Activated naive CD8-positive, alpha-beta T cell treated with anti-CD3 and anti-CD28 coated beads for 36 hours (primary cell): ENCODE data around the gene ATP11A. TPM values are rescaled to one million over a fixed set of nuclear protein-coding genes. Genes with fewer than 3 reads are reported as not detected.
"Not testable (repeated sequence)": the region's sequence is repeated elsewhere in the genome, so short reads cannot be mapped to it uniquely, and the experiment has no call there.

Experiments
- DNase-seq: peaks from one replicate; pipeline ENCODE4 v3.0.0; 2021
- H3K27ac Mint-ChIP-seq: one replicate; pipeline ENCODE4 v1.8.0; 2022; ENCODE audit warnings: mild to moderate bottlenecking, moderate library complexity, mixed read lengths
- H3K27me3 Mint-ChIP-seq: one replicate; pipeline ENCODE4 v1.8.0; 2022; ENCODE audit warnings: mild to moderate bottlenecking, mixed read lengths
- H3K36me3 Mint-ChIP-seq: one replicate; pipeline ENCODE4 v1.8.0; 2021; ENCODE audit warnings: mild to moderate bottlenecking, mixed read lengths
- H3K4me1 Mint-ChIP-seq: one replicate; pipeline ENCODE4 v1.8.0; 2021; ENCODE audit warnings: mixed read lengths
- H3K4me3 Mint-ChIP-seq: one replicate; pipeline ENCODE4 v1.8.0; 2022; ENCODE audit warnings: mild to moderate bottlenecking, moderate library complexity, mixed read lengths
- H3K9me3 Mint-ChIP-seq: one replicate; pipeline ENCODE4 v1.8.0; 2022; ENCODE audit warnings: mixed read lengths
- total RNA-seq, 2 experiments: library from RNA; stranded (reverse); gene quantifications; one replicate each; pipeline ENCODE4 v1.2.3, GENCODE V29; 2021

Gene ATP11A
- total RNA-seq, 2 experiments from 2014 or later: 27.6 to 32.5 TPM

DNA sequence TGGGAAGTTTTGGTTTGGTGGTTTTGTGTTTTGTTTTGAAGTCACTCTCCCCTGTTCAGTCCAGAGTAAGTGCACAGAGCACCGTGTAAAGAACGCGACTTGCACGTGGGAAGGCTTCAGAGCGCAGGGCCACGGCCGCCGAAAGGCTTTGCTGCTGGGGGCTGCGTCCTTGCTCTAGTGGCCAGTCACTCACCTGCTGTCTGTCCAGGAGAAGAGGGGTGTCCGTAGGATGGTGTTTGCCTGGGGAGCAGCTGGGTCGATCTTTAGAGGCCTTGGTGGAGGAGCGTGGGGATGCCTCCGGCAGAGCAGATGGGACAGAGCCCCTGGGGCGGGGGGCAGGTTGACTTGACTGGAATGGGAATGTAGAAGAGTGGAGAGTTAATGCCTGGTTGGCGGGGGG lies 162.6 kb downstream of the ATP11A start:
- no peak for DNase-seq
- H3K4me3 Mint-ChIP-seq: no peak overlapping the region
- H3K36me3 Mint-ChIP-seq: peaks cover 23% of the 10 kb centered on the region
- peaks cover 6% of the 10 kb centered on the region for H3K4me1 Mint-ChIP-seq
- no peaks in the 10 kb centered on the region for H3K27me3 Mint-ChIP-seq
- H3K9me3 Mint-ChIP-seq: no peaks in the 10 kb centered on the region
- no peak overlapping the region for H3K27ac Mint-ChIP-seq

DNA sequence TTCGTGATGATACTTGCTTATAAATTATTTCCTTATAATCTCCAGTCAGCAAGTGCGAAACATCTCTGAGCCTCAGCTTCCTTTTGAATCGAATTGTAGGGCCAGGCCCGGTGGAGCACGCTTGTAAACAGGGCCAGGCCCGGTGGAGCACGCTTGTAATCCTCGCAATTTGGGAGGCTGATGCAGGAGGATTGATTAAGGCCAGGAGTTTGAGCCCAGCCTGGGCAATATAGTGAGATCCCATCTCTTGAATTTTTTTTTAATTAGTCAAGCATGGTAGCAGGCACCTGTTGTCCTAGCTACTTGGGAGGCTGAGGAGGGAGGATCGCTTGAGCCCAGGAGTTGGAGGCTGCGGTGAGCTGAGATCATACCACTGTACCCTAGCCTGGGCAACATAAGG lies 163.0 kb downstream of the ATP11A start:
- DNase-seq: no peak
- peaks cover 6% of the 10 kb centered on the region for H3K4me1 Mint-ChIP-seq
- peaks cover 23% of the 10 kb centered on the region for H3K36me3 Mint-ChIP-seq
- no peaks in the 10 kb centered on the region for H3K27me3 Mint-ChIP-seq
- H3K9me3 Mint-ChIP-seq: no peaks in the 10 kb centered on the region
- H3K27ac Mint-ChIP-seq: no peak overlapping the region
- H3K4me3 Mint-ChIP-seq: no peak overlapping the region

DNA sequence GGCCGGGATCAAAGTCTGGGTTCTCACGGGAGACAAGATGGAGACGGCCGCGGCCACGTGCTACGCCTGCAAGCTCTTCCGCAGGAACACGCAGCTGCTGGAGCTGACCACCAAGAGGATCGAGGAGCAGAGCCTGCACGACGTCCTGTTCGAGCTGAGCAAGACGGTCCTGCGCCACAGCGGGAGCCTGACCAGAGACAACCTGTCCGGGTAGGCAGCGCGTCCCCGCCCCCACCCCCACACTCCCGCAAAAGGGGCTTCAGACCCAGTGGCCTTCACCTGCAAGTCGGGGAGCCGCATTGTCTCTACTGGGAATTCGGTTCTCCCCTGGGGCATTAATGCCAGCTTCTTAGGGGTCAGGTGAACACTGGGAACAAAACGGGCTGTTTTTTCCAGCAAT lies 164.5 kb downstream of the ATP11A start:
- Mint-ChIP-seq H3K27me3 (no peaks in the 10 kb centered on the region), H3K9me3 (no peaks in the 10 kb centered on the region), H3K4me1 (no peaks in the 10 kb centered on the region), H3K27ac (no peak overlapping the region), H3K4me3 (no peak overlapping the region), H3K36me3 (peaks cover 22% of the 10 kb centered on the region)
- DNase-seq: no peak

DNA sequence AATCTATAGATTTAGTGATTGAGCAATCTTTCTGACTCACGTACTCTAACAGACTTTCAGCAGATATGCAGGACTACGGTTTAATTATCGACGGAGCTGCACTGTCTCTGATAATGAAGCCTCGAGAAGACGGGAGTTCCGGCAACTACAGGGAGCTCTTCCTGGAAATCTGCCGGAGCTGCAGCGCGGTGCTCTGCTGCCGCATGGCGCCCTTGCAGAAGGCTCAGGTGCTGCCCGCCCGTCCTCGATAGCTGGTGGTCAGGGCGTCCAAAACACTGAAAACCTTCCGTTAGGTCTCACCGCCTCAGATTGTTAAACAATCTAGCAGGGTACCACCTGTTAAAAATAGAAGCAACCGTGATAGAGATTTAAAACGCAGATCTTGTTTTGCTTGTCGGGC lies 166.0 kb downstream of the ATP11A start:
- H3K4me1 Mint-ChIP-seq: no peaks in the 10 kb centered on the region
- no peaks in the 10 kb centered on the region for H3K9me3 Mint-ChIP-seq
- no peak overlapping the region for H3K27ac Mint-ChIP-seq
- H3K27me3 Mint-ChIP-seq: no peaks in the 10 kb centered on the region
- no peak overlapping the region for H3K4me3 Mint-ChIP-seq
- H3K36me3 Mint-ChIP-seq: peaks cover 13% of the 10 kb centered on the region
- no peak for DNase-seq

DNA sequence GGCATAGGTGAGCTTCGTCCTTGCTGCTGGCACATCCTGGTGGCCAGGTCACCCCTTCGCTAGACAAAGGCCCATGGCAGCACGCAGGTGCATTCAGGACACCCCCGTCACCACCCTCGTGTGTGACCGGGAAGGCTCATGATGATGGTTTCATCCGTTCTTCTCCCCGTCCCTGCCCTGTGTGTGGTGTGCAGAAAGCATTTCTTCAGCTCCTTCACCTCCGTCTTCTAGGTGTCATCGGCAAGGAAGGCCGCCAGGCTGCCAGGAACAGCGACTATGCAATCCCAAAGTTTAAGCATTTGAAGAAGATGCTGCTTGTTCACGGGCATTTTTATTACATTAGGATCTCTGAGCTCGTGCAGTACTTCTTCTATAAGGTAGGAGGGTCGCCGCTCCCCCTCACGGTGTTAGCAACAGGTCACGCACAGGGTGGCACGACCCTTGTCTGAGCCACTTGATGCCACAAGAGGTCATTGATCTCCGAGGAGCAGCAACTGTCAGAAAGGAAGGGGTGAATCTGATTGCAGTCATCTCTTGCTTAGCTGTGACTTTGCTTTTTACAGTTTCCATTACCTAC lies 168.2 kb downstream of the ATP11A start:
- no peaks in the 10 kb centered on the region for H3K27me3 Mint-ChIP-seq
- H3K36me3 Mint-ChIP-seq: peaks cover 4% of the 10 kb centered on the region
- no peak for DNase-seq
- H3K4me3 Mint-ChIP-seq: no peak overlapping the region
- no peak overlapping the region for H3K27ac Mint-ChIP-seq
- no peaks in the 10 kb centered on the region for H3K9me3 Mint-ChIP-seq
- H3K4me1 Mint-ChIP-seq: no peaks in the 10 kb centered on the region

DNA sequence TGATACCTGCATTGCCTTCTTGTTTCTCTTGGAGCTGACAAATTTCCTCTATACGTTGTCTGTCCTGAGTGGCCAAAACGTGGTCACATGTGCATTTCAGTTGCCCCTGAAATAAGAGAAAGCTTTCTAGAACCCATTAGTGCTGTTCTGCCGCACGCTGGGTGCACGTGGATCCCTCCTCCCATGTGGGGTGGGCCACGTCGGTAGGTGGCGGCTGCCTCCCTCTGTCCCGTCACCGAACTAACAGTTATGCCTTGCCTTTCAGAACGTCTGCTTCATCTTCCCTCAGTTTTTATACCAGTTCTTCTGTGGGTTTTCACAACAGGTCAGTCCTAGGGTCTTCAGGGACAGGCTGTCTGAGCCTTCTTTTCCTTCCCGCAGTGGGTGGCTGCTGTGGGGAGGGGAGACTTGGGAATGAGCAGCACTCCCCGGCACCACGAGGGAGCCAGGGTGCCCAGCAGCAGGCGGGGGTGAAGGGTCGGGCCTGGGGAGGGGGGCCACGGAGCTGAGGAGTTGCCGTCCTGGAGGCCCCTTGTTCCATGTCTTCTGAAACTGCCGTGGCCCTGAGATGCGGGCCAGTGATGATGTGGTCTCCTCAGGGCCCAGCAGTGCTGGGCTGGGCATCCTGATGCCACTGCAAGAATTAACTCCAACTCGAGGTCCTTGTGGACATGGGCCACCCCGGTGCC lies 169.4 kb downstream of the ATP11A start:
- Mint-ChIP-seq H3K4me1 (no peaks in the 10 kb centered on the region), H3K27ac (no peak overlapping the region), H3K4me3 (no peak overlapping the region), H3K9me3 (no peaks in the 10 kb centered on the region), H3K27me3 (no peaks in the 10 kb centered on the region), H3K36me3 (peaks cover 4% of the 10 kb centered on the region)
- no peak for DNase-seq

DNA sequence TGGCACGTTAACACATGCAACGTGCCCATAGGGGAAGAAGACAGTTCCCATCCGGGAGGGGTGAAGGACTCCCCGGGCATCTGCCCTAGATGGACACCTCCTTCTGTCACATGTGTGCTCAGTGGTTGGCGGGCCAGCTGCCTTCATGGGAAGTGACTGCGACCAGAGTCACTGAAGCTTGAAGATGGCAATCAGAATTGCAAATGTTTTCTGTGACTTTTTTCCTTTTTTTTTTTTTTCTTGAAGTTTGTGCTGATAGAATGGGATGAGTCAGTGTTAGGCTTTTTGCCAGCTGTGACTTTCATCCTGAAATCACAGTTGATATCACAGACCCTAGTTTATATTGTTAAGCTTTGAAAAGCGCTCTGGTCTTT lies 170.0 kb downstream of the ATP11A start:
- no peak for DNase-seq
- Mint-ChIP-seq H3K4me3 (no peak overlapping the region), H3K9me3 (no peaks in the 10 kb centered on the region), H3K27ac (no peak overlapping the region), H3K4me1 (no peaks in the 10 kb centered on the region), H3K36me3 (peaks cover 4% of the 10 kb centered on the region), H3K27me3 (no peaks in the 10 kb centered on the region)

DNA sequence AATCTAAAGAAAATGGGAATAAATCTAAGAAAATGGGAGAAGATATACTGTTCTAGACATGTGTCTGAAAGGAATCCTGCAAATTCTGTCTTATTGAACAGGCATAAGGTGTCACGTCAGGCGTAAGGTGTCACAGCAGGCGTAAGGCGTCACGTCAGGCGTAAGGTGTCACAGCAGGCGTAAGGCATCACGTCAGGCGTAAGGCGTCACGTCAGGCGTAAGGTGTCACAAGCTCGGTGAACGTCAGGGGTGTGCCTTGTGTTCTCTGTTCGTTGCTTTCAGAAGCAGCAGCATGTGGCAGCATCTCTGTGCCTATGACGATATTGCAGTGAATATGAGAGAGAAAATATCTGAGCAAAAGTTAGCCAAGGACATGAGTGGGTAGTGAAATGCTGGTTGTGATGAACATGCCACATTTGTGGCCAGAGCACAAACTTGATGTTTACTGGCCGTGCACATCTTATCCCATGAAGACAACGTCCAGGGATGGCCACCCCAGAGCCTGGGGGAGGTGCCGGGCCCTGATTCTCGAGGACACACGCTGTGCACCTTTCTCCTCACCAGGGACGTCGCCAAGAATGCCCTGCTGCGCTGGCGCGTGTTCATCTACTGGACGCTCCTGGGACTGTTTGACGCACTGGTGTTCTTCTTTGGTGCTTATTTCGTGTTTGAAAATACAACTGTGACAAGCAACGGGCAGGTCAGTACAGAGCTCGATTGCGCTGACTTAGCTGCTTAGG lies 172.2 kb downstream of the ATP11A start:
- no peak for DNase-seq
- Mint-ChIP-seq H3K36me3 (peaks cover 8% of the 10 kb centered on the region), H3K27ac (no peak overlapping the region), H3K4me3 (no peak overlapping the region), H3K4me1 (no peaks in the 10 kb centered on the region), H3K9me3 (no peaks in the 10 kb centered on the region), H3K27me3 (no peaks in the 10 kb centered on the region)

DNA sequence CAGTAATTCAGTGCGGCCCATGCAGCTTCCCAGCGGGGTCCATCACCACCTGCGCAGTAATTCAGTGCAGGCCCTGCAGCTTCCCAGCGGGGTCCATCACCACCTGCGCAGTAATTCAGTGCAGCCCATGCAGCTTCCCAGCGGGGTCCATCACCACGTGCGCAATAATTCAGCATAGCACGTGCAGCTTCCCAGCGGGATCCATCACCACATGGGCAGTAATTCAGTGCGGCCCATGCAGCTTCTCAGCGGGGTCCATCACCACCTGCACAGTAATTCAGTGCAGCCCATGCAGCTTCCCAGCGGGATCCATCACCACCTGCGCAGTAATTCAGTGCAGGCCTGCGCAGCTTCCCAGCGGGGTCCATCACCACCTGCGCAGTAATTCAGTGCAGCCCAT lies 173.5 kb downstream of the ATP11A start:
- not testable (repeated sequence) for H3K36me3 Mint-ChIP-seq, H3K27me3 Mint-ChIP-seq

DNA sequence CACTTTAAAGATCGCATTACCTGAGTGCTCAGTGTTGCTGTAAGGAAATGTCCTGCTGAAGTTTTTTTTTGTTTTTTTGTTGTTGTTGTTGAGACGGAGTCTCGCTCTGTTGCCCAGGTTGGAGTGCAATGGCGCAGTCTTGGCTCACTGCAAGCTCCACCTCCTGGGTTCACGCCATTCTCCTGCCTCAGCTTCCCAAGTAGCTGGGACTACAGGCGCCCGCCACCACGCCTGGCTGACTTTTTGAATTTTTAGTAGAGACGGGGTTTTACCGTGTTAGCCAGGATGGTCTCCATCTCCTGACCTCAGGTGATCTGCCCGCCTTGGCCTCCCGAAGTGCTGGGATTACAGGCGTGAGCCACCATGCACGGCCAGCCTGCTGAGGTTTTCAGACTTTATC lies 175.6 kb downstream of the ATP11A start:
- not testable (repeated sequence) for H3K4me1 Mint-ChIP-seq, DNase-seq, H3K4me3 Mint-ChIP-seq, H3K9me3 Mint-ChIP-seq, H3K27ac Mint-ChIP-seq, H3K27me3 Mint-ChIP-seq
- peaks cover 11% of the 10 kb centered on the region for H3K36me3 Mint-ChIP-seq

More for the DNA sequence above, 173.5 kb downstream of the ATP11A start:
- not testable (repeated sequence) for H3K9me3 Mint-ChIP-seq, H3K4me1 Mint-ChIP-seq, H3K4me3 Mint-ChIP-seq, DNase-seq, H3K27ac Mint-ChIP-seq

DNA sequence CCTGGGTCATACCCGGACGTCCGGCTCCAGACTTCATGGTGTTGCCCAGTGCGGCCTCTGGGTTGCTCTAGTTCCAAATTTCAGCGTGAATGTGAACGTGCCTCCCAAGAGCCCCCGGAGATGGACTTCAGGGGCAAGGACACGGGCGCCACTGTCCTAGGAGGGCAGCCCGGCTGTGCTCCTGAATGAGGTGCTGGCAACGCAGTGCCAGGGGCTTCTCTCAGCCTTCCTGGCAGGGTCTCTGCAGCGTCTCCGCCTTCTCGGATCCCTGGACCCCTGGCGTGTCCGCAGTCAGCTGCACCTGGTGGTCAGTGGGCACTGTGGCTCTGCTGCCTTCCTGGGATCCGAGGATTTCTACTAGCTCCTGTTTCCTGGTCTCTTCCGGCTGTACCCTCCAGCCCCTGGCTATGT lies 177.5 kb downstream of the ATP11A start:
- no peaks in the 10 kb centered on the region for H3K4me1 Mint-ChIP-seq
- no peak overlapping the region for H3K27ac Mint-ChIP-seq
- H3K9me3 Mint-ChIP-seq: no peaks in the 10 kb centered on the region
- H3K4me3 Mint-ChIP-seq: no peak overlapping the region
- H3K36me3 Mint-ChIP-seq: peaks cover 10% of the 10 kb centered on the region
- DNase-seq: no peak
- H3K27me3 Mint-ChIP-seq: no peaks in the 10 kb centered on the region

DNA sequence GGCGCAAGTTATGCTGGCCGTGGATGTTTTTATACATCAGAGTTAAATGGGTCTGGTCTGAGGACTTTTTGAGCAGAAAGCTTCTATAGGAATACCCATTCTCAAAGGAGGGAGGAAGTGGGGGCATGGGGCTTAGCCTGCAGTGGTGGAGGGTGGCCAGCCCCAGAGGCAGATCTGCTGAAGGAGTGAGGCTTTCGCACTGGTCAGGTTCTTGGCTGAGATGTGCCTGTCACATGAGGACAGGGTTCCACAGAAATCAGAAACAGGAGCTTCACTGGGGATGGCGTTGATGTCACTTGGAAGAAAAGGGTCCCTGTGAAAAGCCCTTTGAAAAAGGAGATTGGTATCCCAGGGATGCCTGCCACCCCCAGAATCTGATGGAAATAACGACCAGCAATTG lies 178.5 kb downstream of the ATP11A start:
- peaks cover 13% of the 10 kb centered on the region for H3K36me3 Mint-ChIP-seq
- no peak for DNase-seq
- peaks cover 3% of the 10 kb centered on the region for H3K27me3 Mint-ChIP-seq
- H3K27ac Mint-ChIP-seq: no peak overlapping the region
- H3K4me1 Mint-ChIP-seq: peaks cover 8% of the 10 kb centered on the region
- peaks cover 4% of the 10 kb centered on the region for H3K9me3 Mint-ChIP-seq
- H3K4me3 Mint-ChIP-seq: no peak overlapping the region

DNA sequence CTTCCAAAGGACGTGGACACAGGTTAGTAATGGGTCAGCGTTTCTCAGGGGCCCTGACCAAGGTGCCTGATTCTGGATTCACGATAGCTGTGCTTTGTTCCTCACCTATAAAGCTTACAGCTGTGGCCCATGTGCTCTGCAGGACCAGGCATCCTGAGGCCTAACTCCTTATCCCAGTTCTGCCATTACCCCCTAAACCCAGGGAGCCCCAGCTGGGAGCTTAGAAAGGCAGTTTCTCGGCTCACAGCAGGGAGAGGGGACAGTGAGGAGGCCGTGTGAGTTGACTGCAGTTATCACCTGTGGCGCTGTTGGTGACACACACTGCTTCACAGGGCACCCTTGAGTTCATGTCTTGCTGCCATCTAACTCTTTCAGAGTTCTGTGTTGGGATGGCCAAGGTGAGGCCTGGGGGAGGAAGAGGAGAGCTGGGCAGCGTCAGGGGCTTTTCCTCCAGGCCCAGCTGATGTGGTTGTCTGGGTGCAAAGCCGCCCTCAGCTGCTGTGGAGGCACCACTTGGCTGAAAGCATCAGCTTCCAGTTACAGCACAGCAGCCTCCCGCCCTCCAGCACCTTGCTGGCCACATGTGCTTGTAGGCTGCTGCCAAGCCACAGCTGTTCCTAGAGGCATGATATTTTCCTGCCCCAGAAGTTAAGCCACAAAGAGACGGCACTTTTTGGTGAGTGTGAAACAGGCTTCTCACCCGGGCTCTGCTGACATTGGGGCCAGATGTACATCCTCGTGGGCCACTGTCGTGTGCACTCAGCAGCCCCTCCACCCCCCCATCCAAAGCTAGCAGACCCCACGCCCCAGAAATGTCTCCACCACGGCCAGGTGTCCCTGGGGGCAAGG lies 179.6 kb downstream of the ATP11A start:
- no peak for DNase-seq
- Mint-ChIP-seq H3K9me3 (peaks cover 4% of the 10 kb centered on the region), H3K36me3 (peaks cover 18% of the 10 kb centered on the region), H3K4me3 (no peak overlapping the region), H3K4me1 (peaks cover 15% of the 10 kb centered on the region), H3K27ac (no peak overlapping the region), H3K27me3 (peaks cover 5% of the 10 kb centered on the region)

DNA sequence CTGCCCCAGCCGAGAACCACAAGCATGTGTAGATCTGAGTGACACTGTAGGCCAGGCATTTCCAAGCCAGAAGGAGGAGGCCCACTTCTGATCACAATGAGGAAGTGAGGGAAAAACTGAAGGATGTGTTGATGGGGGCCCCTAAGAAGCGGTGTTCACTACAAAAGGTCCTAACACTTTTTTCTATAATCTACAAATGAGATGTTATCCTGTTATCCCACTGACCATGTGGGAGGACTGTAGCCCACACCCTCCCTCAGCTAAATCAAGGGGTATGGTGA lies 180.2 kb downstream of the ATP11A start:
- H3K27me3 Mint-ChIP-seq: peaks cover 5% of the 10 kb centered on the region
- no peak for DNase-seq
- H3K9me3 Mint-ChIP-seq: peaks cover 4% of the 10 kb centered on the region
- H3K36me3 Mint-ChIP-seq: peaks cover 18% of the 10 kb centered on the region
- peaks cover 15% of the 10 kb centered on the region for H3K4me1 Mint-ChIP-seq
- H3K4me3 Mint-ChIP-seq: no peak overlapping the region
- H3K27ac Mint-ChIP-seq: no peak overlapping the region

DNA sequence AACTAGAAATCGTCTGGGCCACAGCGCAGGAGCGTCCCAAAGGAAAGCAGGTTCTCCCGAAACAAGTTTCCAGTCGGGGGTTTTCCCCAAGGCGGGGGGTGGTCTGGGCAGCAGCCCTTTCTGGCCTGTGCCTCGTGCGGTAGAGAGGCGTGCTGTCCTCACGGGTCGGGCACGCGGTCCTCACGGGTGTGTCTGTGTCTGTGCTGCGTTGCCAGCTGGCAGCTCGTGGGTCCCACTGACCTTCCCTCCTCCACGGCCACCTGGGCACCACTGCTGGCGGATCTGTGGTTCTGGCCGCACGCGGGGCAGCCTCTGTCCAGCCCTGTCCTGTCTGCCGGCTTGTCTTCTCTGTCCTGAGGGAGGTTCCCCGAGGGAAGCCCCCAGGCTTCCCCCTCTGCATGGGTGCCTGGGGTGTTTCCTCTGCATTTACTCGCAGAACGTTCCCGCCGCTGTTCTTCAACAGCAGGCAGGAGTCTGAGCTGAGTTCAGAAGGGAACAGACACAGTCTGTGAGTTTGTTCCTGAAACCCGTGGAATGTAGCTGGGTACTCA lies 181.0 kb downstream of the ATP11A start:
- Mint-ChIP-seq H3K4me1 (peaks cover 15% of the 10 kb centered on the region), H3K27me3 (peaks cover 5% of the 10 kb centered on the region), H3K27ac (no peak overlapping the region), H3K4me3 (no peak overlapping the region), H3K36me3 (peaks cover 17% of the 10 kb centered on the region), H3K9me3 (peaks cover 4% of the 10 kb centered on the region)
- no peak for DNase-seq
